Myocyte (in vitro differentiated cells): Measurements from ENCODE around the gene OXCT1. TPM values are rescaled to one million over a fixed set of nuclear protein-coding genes. Genes with fewer than 3 reads are reported as not detected.
"Not testable (repeated sequence)": the region's sequence is repeated elsewhere in the genome, so short reads cannot be mapped to it uniquely, and the experiment has no call there.

Source experiments
- DNase-seq: peaks from one replicate; pipeline ENCODE4 v3.0.0-alpha.2; 2012; ENCODE audit warnings: low read depth
- total RNA-seq: library from RNA; depleted of rRNA; stranded (reverse); fragments of >200 nt; gene quantifications from 2 replicates; pipeline ENCODE4 v1.2.3, GENCODE V29; 2014

OXCT1 gene
- total RNA-seq, 1 donor from 2014 or later: 29.0 TPM

DNA sequence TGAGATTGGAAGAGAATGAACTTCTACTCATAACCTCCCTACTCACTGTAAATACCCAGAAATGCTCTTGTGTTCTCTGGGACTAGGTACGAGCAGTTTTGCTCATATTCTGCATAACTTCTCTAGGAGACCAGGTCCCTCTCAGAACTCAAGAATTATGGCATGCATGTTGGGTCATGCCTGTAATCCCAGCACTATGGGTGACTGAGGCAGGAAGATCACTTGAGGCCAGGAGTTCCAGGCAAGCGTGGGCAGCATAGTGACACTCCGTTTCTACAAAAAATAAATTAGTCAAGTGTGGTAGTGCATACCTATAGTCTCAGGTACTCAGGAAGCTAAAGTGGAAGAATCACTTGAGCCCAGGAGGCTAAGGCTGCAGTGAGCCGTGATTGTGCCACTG is 141.9 kb downstream of the OXCT1 start:
- no peak for DNase-seq

DNA sequence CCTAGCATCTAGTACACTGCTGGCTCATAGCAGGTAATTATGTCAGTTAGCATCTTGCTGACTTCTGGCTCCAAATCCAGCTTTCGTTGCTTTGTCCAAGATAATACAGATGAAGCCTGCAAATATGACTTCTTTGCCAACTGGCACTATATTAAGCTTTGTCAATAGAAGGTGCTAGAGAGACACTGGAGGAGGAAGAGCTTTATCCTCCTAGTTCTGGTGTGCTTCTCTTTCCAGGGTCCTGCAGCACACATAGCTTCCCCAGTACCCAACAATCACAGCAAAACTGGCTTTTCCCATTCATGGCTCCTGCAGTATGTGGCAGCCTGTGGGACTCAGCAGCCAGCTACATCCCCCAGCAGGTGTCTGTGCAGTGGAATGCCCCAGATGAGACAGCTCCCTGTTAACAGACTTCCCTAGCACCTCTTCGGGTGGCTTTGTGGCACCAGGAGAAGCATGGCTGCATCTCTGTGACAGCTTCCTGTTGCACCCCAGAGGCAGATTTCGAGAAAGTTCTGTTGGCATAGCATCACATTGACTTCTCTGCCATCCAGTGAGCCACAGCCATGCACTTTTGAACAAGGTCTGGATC is 147.8 kb downstream of the OXCT1 start:
- DNase-seq: peak; percentile 10

DNA sequence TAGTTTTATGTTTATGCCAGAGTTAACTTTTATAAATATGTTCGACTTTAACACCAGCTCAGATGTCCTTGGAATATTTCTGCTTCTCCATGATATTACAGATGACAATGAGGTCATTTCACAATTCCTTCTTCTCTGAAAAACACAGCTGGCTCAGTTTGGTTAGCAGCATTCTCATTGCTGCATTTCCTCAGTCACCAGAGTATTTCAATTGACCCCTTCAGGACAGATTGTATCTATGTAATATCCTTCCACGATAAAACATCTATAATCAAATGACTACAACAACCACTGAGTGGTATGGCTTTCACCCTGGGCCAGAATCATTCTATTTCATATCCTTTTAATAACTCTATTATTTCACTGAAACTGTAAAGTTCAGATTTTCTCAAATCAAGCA is 148.7 kb downstream of the OXCT1 start:
- DNase-seq: peak; percentile 17

DNA sequence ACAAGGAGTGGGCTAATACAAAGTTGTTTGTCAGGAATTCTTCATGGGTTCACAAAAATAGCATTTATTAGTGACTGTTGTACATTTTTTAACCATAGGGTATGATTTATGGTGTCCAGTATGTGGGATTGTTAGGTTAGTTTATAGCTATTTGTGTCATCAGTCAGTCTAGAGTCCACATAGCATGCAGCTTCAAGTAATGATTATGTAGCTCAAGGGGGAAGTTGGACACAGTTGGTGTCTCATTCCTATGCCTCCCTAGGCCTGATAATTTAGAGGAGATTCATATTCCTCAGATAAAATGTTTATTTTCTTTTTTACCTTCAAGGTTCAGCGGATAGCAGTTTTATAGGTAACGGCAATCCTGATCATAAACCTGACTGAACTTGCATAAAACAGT is 153.8 kb downstream of the OXCT1 start:
- DNase-seq: no peak

DNA sequence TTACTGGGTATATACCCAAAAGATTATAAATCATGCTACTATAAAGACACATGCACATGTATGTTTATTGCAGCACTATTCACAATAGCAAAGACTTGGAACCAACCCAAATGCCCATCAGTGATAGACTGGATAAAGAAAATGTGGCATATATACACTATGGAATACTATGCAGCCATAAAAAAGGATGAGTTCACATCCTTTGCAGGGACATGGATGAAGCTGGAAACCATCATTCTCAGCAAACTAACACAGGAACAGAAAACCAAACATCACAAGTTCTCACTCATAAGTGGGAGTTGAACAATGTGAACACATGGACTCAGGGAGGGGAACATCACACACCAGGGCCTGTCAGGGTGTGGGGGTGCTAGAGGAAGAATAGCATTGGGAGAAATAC is 155.8 kb downstream of the OXCT1 start:
- DNase-seq: not testable (repeated sequence)

DNA sequence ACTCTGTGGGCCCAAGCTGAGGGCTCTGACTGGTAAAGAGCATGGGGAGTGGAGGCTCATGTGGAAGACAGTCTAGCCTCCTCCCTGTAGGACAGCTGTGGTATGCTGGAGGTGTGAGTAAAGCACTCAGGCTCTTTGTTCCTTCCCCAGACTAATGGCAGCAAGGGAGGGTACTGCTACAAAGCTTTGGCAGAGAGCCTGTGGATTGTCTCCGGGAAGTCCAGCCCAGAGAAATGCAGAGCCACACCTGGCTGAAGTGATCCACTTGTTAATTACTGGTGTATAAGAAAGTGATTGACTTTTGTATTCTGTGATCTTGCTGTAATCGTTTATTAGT is 161.7 kb downstream of the OXCT1 start:
- no peak for DNase-seq

DNA sequence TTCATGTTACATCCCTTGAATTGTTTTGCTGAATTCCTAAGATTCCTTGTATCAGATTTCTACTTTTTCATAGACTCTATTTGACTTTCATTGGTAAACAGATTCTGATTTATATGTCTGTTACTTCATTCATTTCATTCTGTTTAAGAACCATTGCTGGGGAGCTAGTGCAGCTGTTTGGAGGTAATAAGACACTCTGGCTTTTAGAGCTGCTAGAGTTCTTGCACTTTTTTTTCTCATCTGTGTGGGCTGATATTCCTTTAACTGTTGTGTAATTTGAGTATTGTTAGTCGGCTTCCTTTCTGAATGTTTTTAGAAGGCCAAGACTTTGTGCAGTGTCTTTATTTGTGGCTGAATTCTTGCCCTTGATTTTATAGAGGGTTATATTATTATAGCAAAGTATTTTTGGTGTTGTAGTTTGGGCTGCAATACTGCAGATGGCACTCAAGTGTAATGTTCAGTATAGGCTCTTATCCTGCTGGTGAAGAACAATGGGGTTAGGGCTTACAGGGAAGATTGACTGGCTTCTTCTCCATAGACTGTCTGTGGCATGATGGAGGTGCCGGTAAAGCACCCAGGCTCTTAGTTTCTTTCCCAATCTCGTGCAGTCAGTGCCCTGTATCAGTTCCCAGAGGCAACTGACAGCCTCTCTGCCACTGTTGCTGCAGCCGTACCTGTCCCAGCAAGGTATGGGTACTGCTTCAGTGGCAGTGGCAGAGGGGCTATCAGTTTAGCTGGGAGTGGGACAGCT is 162.2 kb downstream of the OXCT1 start:
- DNase-seq: peak; percentile 75

DNA sequence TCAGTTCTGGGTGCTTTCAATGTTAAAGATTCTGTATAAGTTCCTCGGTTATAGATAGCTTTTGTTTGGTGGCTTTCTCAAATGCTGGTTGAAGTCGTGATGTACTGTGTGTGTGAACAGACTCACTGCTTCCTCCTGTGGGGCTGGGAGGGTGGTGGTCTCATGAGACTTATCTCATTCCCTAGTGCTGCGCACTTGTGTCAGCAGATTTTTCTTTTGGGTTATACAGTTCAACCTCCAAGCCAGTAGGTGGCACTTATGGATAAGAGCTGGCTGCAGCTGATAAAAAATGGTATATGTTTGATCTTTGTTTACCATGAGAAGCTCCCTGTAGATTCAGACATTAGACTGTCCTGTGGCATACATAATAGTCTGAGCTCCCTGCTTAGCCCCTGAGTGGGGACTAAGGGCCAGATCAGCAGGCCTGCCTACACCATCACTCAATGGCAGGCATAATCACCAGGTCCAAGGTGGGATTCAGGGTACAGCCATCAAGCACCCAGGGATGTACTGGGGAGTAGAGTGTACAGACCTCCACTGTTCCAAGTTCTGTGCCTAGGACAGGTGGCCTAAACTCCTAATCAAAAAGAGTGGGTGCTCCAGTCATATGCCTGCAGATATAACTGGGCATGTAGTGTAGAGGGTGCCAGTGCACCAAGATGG is 174.2 kb downstream of the OXCT1 start:
- DNase-seq: peak; percentile 7

DNA sequence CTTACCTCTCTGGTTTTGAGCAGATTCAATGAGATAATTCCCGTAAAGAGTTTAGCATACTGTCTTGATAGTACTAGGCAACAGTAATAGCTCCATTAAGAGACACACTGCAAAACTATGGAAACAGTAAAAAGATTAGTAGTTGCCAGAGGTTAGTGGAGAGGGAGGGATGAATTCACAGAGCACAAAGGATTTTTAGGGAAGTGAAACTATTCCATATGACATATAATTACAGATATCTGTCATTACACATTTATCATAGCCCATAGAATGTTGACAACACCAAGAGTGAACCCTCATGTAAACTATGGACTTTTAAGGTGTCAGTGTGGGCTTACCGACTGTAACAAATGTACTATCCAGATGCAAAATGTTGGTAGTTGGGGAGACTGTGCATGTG is 183.5 kb downstream of the OXCT1 start:
- no peak for DNase-seq

DNA sequence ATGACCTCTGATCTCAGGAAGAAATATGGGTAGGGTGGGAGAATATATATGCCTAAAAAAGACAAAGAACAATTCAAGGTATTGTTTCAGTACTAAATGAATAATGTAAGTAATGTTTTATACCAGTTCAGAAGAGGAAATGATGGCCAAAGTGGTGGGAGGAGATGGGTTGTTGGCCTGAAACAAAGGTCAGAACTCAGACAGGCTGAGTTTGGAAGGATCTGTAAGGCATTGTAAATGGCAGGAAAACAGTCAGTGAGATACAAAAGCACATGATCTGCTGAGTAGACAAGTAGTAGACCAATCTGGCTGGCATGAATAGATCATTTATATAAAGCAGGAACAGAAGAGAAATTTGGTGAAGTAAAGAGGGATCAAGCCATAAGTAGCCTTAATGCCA is 184.0 kb downstream of the OXCT1 start:
- no peak for DNase-seq

DNA sequence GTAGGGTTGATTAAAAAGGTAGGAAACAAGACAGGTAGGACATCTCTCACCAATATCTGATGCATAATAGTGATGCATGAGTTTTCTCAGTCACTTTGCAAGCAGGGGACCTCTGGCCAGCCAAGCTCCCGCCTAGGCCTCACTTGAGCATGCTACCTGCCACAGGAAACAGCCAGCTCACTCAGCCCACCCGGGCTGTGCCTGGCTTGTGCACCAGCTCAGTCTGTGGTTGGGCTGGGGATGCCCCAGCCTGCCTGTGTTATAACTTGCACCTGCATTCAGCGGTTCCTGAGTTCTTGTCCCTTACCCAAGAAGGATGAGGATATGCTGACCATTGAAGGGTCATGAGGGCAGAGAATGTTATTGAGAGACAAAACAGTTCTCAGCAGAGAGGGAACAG is 187.0 kb downstream of the OXCT1 start:
- DNase-seq: no peak

DNA sequence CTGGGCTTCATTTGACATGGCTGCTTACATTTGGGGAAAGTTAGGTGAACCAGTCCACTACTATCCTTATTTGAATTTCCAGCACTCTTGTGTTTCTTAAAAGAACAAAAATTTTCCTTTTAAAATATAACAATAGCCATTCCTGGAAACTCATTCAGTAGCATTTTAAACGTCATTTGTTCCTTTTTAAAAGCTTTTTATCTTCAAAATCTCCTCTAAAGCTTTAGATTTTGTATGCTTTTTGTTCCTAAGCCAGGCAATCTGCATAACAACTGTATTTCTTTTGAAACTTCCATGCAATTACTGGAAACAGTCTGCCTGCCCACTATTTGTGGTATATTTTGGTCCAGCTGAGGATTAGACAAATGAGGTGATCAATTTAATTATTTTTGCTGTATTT is 187.6 kb downstream of the OXCT1 start:
- no peak for DNase-seq

DNA sequence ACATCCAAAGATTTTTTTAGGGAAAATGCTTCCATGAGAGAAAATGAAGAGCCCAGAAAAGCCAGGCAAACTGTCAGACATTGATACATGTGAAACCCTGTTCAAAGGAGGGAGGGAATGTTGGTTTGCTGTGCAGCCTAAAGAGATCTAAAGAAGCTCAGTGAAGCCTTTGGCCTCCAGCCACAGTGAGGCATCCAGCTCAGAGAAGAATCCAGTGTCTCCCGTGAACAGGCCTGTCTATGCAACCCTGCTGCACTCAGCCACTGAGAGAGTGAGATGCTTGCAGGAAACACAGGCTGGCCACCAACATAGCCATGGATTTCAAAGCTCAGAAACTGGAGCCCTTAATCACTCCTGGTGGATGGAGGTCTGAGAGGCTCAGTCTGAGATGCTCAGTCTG is 188.4 kb downstream of the OXCT1 start:
- no peak for DNase-seq

Other genes with a start within 250 kb of the OXCT1 start
- gene RIMOC1, start 33.9 kb upstream of the OXCT1 start, total RNA-seq: 17.1 and 23.4 TPM in 2 replicates
- 9.1 and 15.9 TPM in 2 replicates for gene FBXO4, start 54.9 kb upstream of the OXCT1 start, total RNA-seq